ENCODE data around the gene DGKD. TPM values are rescaled to one million over a fixed set of nuclear protein-coding genes. Genes with fewer than 3 reads are reported as not detected.

Gene DGKD
- total and polyA plus RNA-seq, 2 donors (not counting 1 experiment from before 2014, with no cell fraction given): 6.0 to 9.9 TPM

DNA sequence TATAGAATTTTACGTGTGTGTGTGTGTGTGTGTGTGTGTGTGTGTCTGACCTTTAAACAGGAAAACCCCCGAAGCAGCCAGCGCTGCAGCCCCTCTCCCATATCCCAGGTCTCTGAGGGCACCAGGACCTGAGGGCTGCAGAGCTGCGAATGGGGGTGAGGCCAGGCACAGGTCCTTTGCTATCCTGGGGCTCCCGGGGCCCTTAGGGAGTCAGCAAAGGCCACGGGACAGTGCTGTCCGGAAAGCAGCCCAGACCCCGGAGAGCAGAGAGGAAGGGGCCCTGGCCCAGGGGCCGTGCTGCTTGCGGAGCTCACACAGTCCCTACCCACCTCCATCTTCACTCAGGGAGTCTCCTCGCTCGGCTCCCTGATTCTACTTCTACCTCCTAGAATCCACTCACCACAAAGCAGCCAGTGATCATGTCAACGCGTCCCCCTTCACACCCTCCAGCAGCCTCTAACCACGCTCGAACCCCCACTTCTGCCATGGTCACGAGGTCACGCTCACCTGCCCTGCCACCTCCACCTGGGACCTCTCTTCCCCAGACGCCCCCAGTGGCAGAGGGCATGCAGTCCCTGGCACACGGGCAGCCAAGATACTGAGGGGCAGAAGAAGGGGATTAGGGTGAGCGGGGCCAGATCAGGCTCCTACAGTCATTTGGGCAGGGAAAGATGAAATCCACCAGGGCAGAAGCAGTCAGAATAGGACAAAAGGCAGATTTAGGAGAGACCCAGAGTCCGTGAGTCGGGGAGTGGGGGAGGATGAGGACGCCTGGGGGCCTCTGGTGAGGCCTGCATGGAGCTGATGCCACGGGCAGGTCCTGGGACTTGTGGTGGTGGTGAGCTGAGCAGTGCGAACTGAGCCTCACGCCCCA is 125.6 kb downstream of the DGKD start:
- H2AFZ ChIP-seq (ENCODE audit: low read length): no peak overlapping the region
- no peak overlapping the region for H3K4me2 ChIP-seq (ENCODE audit: extremely low read depth, insufficient read depth, low read length)
- no peaks in the 10 kb centered on the region for H3K27me3 ChIP-seq (ENCODE audit: control insufficient read depth, insufficient read depth, low read length)
- H3K79me2 ChIP-seq (ENCODE audit: control insufficient read depth, insufficient read depth, low read length): no peaks in the 10 kb centered on the region
- H3K36me3 ChIP-seq (ENCODE audit: control insufficient read depth, insufficient read depth, low read length): peaks cover 11% of the 10 kb centered on the region
- no peaks in the 10 kb centered on the region for H3K4me1 ChIP-seq (ENCODE audit: control insufficient read depth, extremely low read depth, insufficient read depth, low read length)
- no peak overlapping the region for H3K9ac ChIP-seq (ENCODE audit: insufficient read depth, low read length)
- no peak overlapping the region for H3K4me3 ChIP-seq (replicated peaks in 1 of 4; ENCODE audit: control extremely low read depth in 1 of 4, insufficient read depth in 1 of 4, low read depth in 3 of 4, low read length in 4 of 4)
- TF ChIP-seq EZH2 (IDR thresholded peaks at IDR 0.05; ENCODE audit: low read length, missing control alignments): no peak
- TF ChIP-seq, protein P1, sequence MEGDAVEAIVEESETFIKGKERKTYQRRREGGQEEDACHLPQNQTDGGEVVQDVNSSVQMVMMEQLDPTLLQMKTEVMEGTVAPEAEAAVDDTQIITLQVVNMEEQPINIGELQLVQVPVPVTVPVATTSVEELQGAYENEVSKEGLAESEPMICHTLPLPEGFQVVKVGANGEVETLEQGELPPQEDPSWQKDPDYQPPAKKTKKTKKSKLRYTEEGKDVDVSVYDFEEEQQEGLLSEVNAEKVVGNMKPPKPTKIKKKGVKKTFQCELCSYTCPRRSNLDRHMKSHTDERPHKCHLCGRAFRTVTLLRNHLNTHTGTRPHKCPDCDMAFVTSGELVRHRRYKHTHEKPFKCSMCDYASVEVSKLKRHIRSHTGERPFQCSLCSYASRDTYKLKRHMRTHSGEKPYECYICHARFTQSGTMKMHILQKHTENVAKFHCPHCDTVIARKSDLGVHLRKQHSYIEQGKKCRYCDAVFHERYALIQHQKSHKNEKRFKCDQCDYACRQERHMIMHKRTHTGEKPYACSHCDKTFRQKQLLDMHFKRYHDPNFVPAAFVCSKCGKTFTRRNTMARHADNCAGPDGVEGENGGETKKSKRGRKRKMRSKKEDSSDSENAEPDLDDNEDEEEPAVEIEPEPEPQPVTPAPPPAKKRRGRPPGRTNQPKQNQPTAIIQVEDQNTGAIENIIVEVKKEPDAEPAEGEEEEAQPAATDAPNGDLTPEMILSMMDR (conservative IDR thresholded peaks at IDR 0.05 in 1 of 2, IDR thresholded peaks at IDR 0.05 in 1 of 2; ENCODE audit: low read depth in 1 of 2, low read length in 2 of 2): no peak
- no peak for DNase-seq (ENCODE audit: low read depth in 2 of 2)
- H3K9me3 ChIP-seq (ENCODE audit: control insufficient read depth, insufficient read depth, low read depth, low read length): no peaks in the 10 kb centered on the region
- H3K27ac ChIP-seq (ENCODE audit: insufficient read depth, low read length): no peak overlapping the region
- H4K20me1 ChIP-seq (ENCODE audit: control insufficient read depth, extremely low read depth, insufficient read depth, low read length): no peaks in the 10 kb centered on the region

DNA sequence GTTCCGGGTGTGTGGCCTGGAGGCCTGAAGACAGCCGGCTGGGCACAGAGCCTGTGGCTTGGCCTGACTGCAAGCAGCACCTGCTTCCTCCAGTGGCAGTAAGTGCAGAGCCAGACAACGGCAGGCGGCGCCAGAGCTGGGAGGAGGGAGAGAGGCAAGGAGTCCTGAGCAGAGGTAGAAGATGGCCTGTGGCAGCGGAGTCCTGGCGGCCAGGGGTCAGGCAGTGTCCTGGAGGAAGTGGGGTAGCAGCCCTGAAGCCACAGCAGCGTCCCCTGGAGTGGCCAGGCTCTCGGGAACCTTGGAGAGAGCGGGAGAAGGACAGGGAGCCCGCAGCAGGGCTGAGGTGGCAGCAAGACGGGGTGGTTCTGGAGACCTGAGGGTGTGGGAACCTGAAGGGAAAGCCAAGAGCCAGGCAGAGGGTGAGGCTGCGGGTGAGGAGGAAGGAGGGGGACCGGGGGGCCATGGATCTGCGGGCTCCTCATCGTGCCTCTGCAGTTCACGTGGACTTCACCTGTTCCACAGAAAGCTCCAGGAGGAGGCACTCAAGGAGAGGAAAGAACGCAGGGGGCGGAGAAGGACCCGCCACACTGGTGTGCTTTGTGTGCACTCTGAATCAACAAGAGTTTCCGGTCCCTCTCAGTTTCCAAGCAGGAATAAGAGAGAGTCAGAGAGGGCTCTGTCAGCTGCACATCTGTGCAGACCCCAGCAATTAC is 126.4 kb downstream of the DGKD start:
- no peak overlapping the region for H3K4me3 ChIP-seq (replicated peaks in 1 of 4; ENCODE audit: control extremely low read depth in 1 of 4, insufficient read depth in 1 of 4, low read depth in 3 of 4, low read length in 4 of 4)

More for the DNA sequence above, 126.4 kb downstream of the DGKD start:
- no peak overlapping the region for H3K9ac ChIP-seq (ENCODE audit: insufficient read depth, low read length)
- H2AFZ ChIP-seq (ENCODE audit: low read length): no peak overlapping the region
- TF ChIP-seq, protein P1 (conservative IDR thresholded peaks at IDR 0.05 in 1 of 2, IDR thresholded peaks at IDR 0.05 in 1 of 2; ENCODE audit: low read depth in 1 of 2, low read length in 2 of 2): no peak
- no peak for TF ChIP-seq EZH2 (IDR thresholded peaks at IDR 0.05; ENCODE audit: low read length, missing control alignments)
- no peaks in the 10 kb centered on the region for H4K20me1 ChIP-seq (ENCODE audit: control insufficient read depth, extremely low read depth, insufficient read depth, low read length)
- H3K79me2 ChIP-seq (ENCODE audit: control insufficient read depth, insufficient read depth, low read length): no peaks in the 10 kb centered on the region
- H3K36me3 ChIP-seq (ENCODE audit: control insufficient read depth, insufficient read depth, low read length): peaks cover 9% of the 10 kb centered on the region
- no peaks in the 10 kb centered on the region for H3K9me3 ChIP-seq (ENCODE audit: control insufficient read depth, insufficient read depth, low read depth, low read length)
- peak; percentile 12 to 70 for DNase-seq (ENCODE audit: low read depth in 2 of 2)
- H3K4me1 ChIP-seq (ENCODE audit: control insufficient read depth, extremely low read depth, insufficient read depth, low read length): no peaks in the 10 kb centered on the region
- no peaks in the 10 kb centered on the region for H3K27me3 ChIP-seq (ENCODE audit: control insufficient read depth, insufficient read depth, low read length)
- H3K27ac ChIP-seq (ENCODE audit: insufficient read depth, low read length): no peak overlapping the region
- no peak overlapping the region for H3K4me2 ChIP-seq (ENCODE audit: extremely low read depth, insufficient read depth, low read length)

All from fibroblast of lung (primary cell).